ENCODE data around the gene IRX5. TPM values are rescaled to one million over a fixed set of nuclear protein-coding genes. Genes with fewer than 3 reads are reported as not detected.

Gene IRX5
- total RNA-seq, 1 donor from 2014 or later: 0.16 TPM

GRCh38 chr16:54952195-54952594 lies 21.5 kb downstream of the IRX5 start:
- no peak for DNase-seq

GRCh38 chr16:54953461-54953860 lies 22.8 kb downstream of the IRX5 start:
- DNase-seq: no peak

- DNase-seq: no peak
Measured at GRCh38 chr16:54954220-54954619, 23.6 kb downstream of the IRX5 start.

GRCh38 chr16:54955757-54956156 lies 25.1 kb downstream of the IRX5 start:
- no peak for DNase-seq

GRCh38 chr16:54957403-54958166 lies 26.9 kb downstream of the IRX5 start:
- DNase-seq: no peak

GRCh38 chr16:54962045-54962444 lies 31.4 kb downstream of the IRX5 start:
- no peak for DNase-seq

GRCh38 chr16:54964239-54964638 lies 33.6 kb downstream of the IRX5 start:
- DNase-seq: no peak

GRCh38 chr16:54965464-54965863 lies 34.8 kb downstream of the IRX5 start:
- DNase-seq: no peak

GRCh38 chr16:54968011-54968410 lies 37.3 kb downstream of the IRX5 start:
- DNase-seq: no peak

GRCh38 chr16:54968784-54969183 lies 38.1 kb downstream of the IRX5 start:
- no peak for DNase-seq

- no peak for DNase-seq
Measured at GRCh38 chr16:54970016-54970415, 39.4 kb downstream of the IRX5 start.

- DNase-seq: no peak
Measured at GRCh38 chr16:54974367-54974766, 43.7 kb downstream of the IRX5 start.

GRCh38 chr16:54976651-54977200 lies 46.1 kb downstream of the IRX5 start:
- no peak for DNase-seq

GRCh38 chr16:54977211-54977610 lies 46.5 kb downstream of the IRX5 start:
- no peak for DNase-seq

- DNase-seq: no peak
Measured at GRCh38 chr16:54980821-54981220, 50.2 kb downstream of the IRX5 start.
